ENCODE data around the gene SNRNP27.

The SNRNP27 gene

DNA sequence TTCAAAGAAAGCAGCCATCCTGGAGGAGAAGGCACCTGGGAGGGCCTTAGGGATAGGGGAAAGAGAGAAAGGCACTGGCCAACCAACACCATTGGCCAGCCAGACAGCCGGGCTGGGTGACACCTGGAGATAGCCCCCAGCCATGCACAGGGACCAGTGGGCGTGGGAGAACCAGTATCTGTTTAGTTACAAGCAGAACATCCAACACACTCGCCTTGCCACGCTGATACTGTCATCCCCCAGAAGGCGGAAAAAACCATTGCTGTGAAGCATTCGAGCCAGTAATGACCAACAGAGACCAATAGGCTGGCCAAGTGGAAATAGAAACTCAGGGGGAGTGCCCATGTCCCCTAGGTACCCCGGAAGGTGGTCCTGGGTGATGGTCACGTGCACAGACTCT, 52.2 kb downstream of the SNRNP27 start:
- Histone ChIP-seq H3K4me2 (ENCODE audit: low read length) (no peak overlapping the region), H3K4me1 (ENCODE audit: low read length) (no peaks in the 10 kb centered on the region), H4K20me1 (ENCODE audit: insufficient read depth, low read length) (no peaks in the 10 kb centered on the region), H3K9ac (ENCODE audit: low read length) (no peak overlapping the region), H3K27me3 (ENCODE audit: low read depth, low read length) (no peaks in the 10 kb centered on the region), H3K27ac (ENCODE audit: low read length) (no peak overlapping the region), H3K79me2 (ENCODE audit: low read length) (no peaks in the 10 kb centered on the region), H3K36me3 (replicated peaks; ENCODE audit: low read depth, low read length) (no peaks in the 10 kb centered on the region), H2AFZ (ENCODE audit: low read depth, low read length) (no peak overlapping the region), H3K9me3 (ENCODE audit: insufficient read depth, low read length) (no peaks in the 10 kb centered on the region), H3K4me3 (ENCODE audit: low read length) (no peak overlapping the region)
- TF ChIP-seq, protein P1, sequence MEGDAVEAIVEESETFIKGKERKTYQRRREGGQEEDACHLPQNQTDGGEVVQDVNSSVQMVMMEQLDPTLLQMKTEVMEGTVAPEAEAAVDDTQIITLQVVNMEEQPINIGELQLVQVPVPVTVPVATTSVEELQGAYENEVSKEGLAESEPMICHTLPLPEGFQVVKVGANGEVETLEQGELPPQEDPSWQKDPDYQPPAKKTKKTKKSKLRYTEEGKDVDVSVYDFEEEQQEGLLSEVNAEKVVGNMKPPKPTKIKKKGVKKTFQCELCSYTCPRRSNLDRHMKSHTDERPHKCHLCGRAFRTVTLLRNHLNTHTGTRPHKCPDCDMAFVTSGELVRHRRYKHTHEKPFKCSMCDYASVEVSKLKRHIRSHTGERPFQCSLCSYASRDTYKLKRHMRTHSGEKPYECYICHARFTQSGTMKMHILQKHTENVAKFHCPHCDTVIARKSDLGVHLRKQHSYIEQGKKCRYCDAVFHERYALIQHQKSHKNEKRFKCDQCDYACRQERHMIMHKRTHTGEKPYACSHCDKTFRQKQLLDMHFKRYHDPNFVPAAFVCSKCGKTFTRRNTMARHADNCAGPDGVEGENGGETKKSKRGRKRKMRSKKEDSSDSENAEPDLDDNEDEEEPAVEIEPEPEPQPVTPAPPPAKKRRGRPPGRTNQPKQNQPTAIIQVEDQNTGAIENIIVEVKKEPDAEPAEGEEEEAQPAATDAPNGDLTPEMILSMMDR (IDR thresholded peaks at IDR 0.05; ENCODE audit: low read depth, low read length): no peak
- no peak for TF ChIP-seq EZH2phosphoT487 (IDR thresholded peaks at IDR 0.05; ENCODE audit: low read depth)

DNA sequence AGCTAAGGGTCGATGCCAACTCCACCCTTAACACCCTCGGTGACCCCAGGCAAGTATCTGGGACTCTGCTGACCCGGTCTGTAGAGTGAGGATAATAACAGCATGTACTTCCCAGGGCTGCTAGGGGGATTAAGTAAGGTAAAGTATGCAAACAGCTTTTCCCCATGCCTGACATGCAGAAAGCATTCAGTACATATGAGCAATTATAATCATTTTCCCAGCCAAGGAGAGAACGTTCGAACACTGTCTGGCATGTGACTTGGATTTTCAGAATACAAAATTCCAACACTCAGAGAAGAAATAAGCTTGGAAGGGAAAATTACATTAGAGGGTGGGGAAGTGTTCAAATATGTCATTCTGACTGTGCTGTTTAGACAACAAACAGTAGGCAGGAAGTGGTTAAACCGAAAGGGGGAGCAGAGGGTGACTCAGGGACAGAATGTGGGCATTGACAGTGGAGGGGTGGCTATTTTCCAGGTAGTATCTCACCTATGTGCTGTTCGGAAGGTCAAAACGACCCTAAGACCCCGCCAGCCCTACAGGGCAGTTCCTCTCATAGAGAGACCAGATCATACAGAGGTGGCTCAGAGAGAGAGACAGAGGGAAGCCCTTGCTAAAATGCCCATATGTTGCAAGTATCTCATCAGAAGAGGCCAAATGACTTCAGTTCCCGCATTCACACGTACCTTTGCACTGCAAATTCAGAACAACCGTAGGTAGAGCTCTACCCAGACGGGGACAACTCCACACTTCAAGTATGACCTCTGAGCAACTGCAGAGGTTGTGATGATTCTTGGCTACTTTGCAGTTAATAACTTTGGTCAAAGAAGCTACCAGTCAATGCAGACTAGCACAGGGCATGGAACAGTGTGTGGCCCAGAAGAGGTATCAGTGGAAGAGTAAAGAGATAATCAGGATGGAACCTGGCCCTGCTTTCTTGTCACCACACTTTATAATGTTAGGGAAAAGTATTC, 52.9 kb downstream of the SNRNP27 start:
- no peak overlapping the region for H3K4me3 ChIP-seq (ENCODE audit: low read length)
- H3K79me2 ChIP-seq (ENCODE audit: low read length): no peaks in the 10 kb centered on the region
- H3K27ac ChIP-seq (ENCODE audit: low read length): no peak overlapping the region
- H2AFZ ChIP-seq (ENCODE audit: low read depth, low read length): no peak overlapping the region
- no peaks in the 10 kb centered on the region for H3K9me3 ChIP-seq (ENCODE audit: insufficient read depth, low read length)
- no peaks in the 10 kb centered on the region for H3K36me3 ChIP-seq (replicated peaks; ENCODE audit: low read depth, low read length)
- H4K20me1 ChIP-seq (ENCODE audit: insufficient read depth, low read length): no peaks in the 10 kb centered on the region
- no peak overlapping the region for H3K4me2 ChIP-seq (ENCODE audit: low read length)
- no peak overlapping the region for H3K9ac ChIP-seq (ENCODE audit: low read length)
- TF ChIP-seq EZH2phosphoT487 (IDR thresholded peaks at IDR 0.05; ENCODE audit: low read depth): no peak
- TF ChIP-seq, protein P1 (IDR thresholded peaks at IDR 0.05; ENCODE audit: low read depth, low read length): no peak
- H3K27me3 ChIP-seq (ENCODE audit: low read depth, low read length): no peaks in the 10 kb centered on the region
- H3K4me1 ChIP-seq (ENCODE audit: low read length): 0 out of 2 replicates have a peak, but pooled peaks cover 1% of the 10 kb centered on the region

DNA sequence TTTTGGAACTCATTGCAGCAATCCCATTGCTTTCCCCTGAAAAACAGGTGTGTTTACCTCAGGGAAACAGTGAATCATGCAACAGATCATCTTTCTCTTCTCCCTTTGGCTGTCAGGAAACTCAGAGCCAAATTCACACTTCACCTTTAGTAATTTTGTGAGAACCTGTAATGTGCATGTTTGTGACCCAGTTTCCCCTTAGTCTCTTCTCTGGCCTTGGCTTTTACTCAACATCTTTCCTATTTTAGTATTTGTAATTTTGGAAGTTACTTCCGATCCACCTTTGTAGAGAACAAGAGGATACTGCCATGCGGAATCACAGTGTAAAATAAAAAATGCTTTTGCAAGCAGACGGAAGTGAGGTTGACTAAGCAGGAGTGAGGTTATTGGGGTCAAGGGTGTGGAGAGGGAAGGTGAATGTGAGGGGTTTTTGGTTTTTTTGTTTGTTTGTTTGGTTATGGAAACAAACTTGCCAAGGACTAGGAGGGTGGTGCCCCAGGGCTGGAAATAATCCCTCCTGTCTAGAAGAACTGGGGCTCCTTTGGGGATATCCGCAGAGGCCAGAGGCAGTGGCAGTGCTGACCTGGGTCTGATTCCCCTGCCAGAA, 53.7 kb downstream of the SNRNP27 start:
- Histone ChIP-seq H3K4me1 (ENCODE audit: low read length) (0 out of 2 replicates have a peak, but pooled peaks cover 3% of the 10 kb centered on the region), H3K4me3 (ENCODE audit: low read length) (no peak overlapping the region), H3K9ac (ENCODE audit: low read length) (no peak overlapping the region), H3K79me2 (ENCODE audit: low read length) (no peaks in the 10 kb centered on the region), H3K4me2 (ENCODE audit: low read length) (no peak overlapping the region), H3K27me3 (ENCODE audit: low read depth, low read length) (no peaks in the 10 kb centered on the region), H3K9me3 (ENCODE audit: insufficient read depth, low read length) (no peaks in the 10 kb centered on the region), H3K36me3 (replicated peaks; ENCODE audit: low read depth, low read length) (no peaks in the 10 kb centered on the region), H3K27ac (ENCODE audit: low read length) (no peak overlapping the region), H4K20me1 (ENCODE audit: insufficient read depth, low read length) (no peaks in the 10 kb centered on the region), H2AFZ (ENCODE audit: low read depth, low read length) (no peak overlapping the region)
- TF ChIP-seq, protein P1 (IDR thresholded peaks at IDR 0.05; ENCODE audit: low read depth, low read length): no peak
- no peak for TF ChIP-seq EZH2phosphoT487 (IDR thresholded peaks at IDR 0.05; ENCODE audit: low read depth)
